GM20000 (cell line): ENCODE measurements around the gene ACTR3.

Source experiments
- DNase-seq: peaks from one replicate; pipeline ENCODE4 v3.0.0; 2012; ENCODE audit warnings: low spot score
- TF ChIP-seq, protein P1 (sequence below): IDR thresholded peaks from 2 replicates; pipeline ENCODE4 v1.5.1; 2012; ENCODE audit warnings: mild to moderate bottlenecking, control low read depth; ENCODE audit errors: extremely low read depth, missing control alignments

The ACTR3 gene

GRCh38 chr2:113986762-113987290, 96.9 kb downstream of the ACTR3 start:
- TF ChIP-seq, protein P1, sequence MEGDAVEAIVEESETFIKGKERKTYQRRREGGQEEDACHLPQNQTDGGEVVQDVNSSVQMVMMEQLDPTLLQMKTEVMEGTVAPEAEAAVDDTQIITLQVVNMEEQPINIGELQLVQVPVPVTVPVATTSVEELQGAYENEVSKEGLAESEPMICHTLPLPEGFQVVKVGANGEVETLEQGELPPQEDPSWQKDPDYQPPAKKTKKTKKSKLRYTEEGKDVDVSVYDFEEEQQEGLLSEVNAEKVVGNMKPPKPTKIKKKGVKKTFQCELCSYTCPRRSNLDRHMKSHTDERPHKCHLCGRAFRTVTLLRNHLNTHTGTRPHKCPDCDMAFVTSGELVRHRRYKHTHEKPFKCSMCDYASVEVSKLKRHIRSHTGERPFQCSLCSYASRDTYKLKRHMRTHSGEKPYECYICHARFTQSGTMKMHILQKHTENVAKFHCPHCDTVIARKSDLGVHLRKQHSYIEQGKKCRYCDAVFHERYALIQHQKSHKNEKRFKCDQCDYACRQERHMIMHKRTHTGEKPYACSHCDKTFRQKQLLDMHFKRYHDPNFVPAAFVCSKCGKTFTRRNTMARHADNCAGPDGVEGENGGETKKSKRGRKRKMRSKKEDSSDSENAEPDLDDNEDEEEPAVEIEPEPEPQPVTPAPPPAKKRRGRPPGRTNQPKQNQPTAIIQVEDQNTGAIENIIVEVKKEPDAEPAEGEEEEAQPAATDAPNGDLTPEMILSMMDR = no peak
- DNase-seq = no peak

DNA sequence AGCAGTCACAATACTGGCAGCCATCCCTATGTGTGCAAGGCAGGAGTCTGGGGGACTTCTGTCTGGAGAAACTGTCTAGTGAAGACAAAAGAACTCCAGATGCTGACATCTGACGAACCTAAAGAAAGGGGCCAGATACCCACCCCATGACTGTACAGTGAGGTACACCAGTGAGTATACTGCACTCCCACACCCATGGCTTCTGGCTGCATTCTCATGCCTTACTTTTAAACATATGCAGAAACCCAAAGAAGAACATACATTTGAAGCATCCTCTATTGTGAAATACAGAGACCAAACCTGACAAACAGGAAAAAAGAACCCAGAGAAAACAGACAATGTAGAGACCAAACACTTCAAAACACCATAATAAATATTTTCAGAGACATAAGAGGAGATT, 102.2 kb downstream of the ACTR3 start:
- TF ChIP-seq, protein P1 = no peak
- no peak for DNase-seq

DNA sequence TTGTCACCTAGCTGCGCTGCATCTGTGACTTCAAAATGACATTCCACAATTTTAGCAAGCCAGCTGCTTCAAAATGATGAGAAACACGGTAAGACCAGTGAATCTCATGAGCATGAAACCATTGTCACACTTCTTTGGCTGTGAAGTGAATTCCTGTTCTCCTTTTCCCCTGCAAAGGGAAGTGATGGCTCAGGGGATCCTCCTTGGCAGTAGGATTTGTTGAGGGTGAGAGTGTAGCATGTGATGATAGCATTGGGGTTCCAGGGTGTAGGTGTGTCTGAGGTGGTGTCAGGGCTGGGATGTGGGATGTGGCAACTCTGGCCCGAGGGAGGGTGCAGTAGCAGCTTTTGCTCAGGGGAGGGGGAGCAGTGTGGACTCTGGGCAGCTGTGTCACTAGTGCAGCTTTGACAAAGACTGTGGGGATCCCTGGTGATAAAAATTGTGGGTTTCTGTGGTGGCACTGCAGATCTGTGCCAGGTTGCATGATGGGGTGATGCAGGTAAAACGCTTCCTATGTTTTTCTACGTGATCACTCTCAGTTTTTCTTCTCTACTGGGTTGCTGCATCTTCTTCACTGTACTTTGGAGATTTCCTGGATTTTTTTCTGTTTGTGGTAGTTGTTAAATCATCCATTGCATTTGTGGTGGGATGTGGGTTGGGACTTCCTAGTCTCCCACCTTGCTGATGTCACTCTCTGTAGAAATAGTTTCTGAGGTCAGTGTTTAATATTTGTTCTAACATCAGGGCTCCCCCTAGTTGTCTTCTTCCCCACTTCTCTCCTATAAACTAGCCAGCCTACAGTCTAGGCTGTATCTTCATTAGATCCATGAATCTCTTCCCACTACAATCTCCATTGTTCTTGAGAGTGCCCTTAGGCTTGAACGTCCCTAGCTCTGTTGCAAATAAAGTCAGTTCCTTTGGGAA, 107.0 kb downstream of the ACTR3 start:
- TF ChIP-seq, protein P1 = no peak
- DNase-seq = no peak

DNA sequence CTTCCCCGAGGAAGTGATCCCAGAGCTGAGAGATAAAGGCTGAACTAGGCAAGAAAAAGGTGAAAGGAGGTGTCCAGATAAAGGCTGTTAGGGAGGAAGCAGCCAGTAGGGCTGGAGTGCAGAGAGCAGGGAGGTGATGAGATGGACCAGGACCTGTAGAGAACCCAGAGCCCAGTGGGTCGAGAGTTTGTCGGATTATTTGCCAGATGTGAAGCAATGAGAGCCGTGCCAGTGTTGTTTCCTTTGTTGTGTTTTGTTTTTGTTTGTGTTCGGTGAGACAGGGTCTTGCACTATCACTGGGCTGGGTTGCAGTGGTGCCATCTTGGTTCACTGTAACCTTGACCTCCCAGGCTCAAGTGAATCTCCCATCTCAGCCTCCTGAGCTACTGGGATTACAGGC, 111.3 kb downstream of the ACTR3 start:
- TF ChIP-seq, protein P1 = no peak
- no peak for DNase-seq

GRCh38 chr2:114001937-114002336, 112.0 kb downstream of the ACTR3 start:
- no peak for DNase-seq
- TF ChIP-seq, protein P1 = no peak

GRCh38 chr2:114005110-114005783, 115.4 kb downstream of the ACTR3 start:
- DNase-seq = no peak
- TF ChIP-seq, protein P1 = no peak

DNA sequence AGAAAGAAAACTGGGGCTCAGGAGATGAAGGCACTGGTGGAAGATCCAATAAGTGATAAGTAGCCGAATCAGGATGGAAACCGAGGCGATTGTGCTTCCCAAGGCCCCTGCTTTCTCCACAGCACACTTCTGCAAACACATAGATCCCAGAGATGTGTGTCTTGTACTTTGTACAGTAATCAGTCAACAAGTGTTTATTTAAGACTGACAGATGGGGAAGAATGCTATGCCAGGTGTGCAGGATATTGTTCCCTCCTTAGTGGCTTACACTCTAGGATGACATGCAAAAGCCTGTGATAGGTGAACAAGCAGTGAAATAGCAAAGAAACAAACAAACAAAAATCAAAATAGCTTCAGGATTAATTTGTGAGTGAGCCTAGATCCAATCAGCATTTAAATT, 116.6 kb downstream of the ACTR3 start:
- TF ChIP-seq, protein P1 = no peak
- no peak for DNase-seq
